ENCODE results near the gene TFDP1.
A peak's percentile ranks its signal among the peaks of the same experiment; 100 is the strongest.
"Not testable (repeated sequence)": the region's sequence is repeated elsewhere in the genome, so short reads cannot be mapped to it uniquely, and the experiment has no call there.

TFDP1 gene

DNA sequence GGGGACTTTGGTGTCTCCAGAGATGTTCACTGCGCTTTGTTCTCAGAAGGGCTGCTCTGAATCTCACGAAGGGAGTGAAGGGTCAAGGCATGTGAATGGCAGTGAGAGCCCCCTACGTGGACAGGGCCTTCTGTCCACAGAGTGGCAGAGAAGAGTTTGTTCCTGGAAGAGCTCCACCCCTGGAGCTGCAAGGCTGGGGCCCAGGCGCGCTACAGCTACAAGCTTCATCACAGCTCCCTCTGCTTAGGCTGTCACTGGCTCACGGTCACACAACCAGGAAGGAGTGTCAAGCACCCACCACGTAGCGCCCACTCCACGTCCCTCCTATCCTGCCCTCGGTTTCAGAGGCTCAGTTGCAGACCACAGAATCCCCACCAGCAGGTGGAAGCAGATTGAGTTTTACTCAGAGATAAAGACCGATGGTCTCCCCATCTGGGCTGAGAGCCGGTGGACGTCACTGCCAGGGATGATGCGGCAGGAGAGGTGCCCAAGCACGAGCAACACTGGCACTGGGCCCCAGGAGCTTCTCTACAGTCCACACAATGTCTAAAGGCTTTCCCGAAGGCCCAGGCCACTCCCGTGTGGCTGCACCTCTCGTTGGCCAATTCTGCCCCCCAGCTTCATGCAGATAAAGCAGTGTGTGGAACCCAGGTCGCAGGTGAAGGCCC, 23.0 kb upstream of the TFDP1 start:
- no peak overlapping the region for H3K4me3 ChIP-seq (ENCODE audit: low read depth, low read length)
- DNase-seq (ENCODE audit: low read depth), result no peak
- TF ChIP-seq, protein P1, sequence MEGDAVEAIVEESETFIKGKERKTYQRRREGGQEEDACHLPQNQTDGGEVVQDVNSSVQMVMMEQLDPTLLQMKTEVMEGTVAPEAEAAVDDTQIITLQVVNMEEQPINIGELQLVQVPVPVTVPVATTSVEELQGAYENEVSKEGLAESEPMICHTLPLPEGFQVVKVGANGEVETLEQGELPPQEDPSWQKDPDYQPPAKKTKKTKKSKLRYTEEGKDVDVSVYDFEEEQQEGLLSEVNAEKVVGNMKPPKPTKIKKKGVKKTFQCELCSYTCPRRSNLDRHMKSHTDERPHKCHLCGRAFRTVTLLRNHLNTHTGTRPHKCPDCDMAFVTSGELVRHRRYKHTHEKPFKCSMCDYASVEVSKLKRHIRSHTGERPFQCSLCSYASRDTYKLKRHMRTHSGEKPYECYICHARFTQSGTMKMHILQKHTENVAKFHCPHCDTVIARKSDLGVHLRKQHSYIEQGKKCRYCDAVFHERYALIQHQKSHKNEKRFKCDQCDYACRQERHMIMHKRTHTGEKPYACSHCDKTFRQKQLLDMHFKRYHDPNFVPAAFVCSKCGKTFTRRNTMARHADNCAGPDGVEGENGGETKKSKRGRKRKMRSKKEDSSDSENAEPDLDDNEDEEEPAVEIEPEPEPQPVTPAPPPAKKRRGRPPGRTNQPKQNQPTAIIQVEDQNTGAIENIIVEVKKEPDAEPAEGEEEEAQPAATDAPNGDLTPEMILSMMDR (IDR thresholded peaks at IDR 0.05; ENCODE audit: insufficient read depth, low read depth, low read length, missing control alignments), result no peak

DNA sequence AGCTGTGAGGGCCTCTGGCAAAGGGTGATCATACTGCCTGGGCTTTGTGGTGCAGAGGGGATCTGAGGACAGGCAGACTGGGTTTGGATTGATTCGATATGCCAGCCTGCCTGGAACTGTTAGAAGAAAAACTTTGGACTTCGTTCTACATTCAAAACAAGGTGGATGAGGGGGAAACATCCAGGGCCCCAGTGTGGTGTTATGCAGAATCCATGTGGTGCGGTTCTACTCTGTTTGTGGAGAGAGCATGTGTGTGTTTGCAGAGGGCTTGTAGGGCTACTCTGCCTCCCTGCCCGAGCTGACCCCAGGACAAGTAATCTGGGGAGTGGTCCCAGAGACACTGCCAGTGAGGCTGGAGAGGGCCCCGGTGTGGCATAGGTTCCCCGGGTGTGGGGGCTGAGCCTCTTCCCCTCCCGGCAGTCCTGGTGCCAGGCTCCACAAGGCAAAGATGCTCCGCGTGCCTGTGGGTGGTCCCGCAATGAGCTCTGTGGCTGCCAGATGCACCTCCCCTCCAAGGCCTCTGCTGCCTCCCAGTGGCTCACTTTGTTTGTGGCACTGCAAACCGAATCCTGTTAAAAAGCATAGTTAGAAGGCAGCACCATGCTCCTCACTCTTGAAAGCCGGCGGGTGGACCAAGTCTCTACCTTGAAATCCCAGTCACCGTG, 22.3 kb upstream of the TFDP1 start:
- peak; percentile 58 for DNase-seq (ENCODE audit: low read depth)
- TF ChIP-seq, protein P1 (IDR thresholded peaks at IDR 0.05; ENCODE audit: insufficient read depth, low read depth, low read length, missing control alignments), result peak; percentile 68
- no peak overlapping the region for H3K4me3 ChIP-seq (ENCODE audit: low read depth, low read length)

DNA sequence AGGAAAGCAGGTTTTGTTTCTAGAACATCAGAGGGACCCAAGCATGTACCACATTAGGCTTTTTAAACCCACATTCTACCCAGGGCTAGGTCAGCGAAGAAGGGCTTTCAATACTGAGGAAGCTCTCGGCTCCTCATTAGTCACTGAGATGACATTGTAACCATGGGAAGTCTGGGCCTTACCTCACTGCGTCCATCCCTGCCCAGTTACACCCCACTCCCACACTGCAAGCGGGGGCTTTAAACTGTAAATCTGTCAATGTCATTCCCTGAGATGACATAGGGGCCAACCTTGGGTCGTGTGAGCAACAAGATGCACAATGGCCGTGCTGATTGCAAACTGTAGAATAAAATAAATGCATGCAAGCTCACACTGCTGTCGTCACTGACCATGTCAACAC, 21.7 kb upstream of the TFDP1 start:
- TF ChIP-seq, protein P1 (IDR thresholded peaks at IDR 0.05; ENCODE audit: insufficient read depth, low read depth, low read length, missing control alignments), result no peak
- no peak for DNase-seq (ENCODE audit: low read depth)
- no peak overlapping the region for H3K4me3 ChIP-seq (ENCODE audit: low read depth, low read length)

DNA sequence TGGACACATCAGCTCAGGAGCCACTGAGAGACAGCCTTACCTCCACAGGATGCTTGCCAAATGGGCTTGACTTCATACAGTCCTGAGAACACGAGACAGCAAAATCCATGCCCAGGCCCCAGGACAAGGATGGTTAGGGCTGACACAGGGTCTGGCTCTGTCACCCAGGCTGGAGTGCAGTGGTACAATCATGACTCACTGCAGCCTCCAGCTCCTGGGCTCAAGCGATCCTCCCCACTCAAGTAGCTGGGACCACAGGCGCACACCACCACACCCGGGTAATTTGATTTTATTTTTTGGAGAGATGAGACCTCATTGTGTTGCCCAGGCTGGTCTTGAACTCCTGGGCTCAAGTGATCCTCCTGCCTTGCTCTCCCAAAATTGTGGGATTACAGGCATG, 21.0 kb upstream of the TFDP1 start:
- not testable (repeated sequence) for DNase-seq (ENCODE audit: low read depth); H3K4me3 ChIP-seq (ENCODE audit: low read depth, low read length)

DNA sequence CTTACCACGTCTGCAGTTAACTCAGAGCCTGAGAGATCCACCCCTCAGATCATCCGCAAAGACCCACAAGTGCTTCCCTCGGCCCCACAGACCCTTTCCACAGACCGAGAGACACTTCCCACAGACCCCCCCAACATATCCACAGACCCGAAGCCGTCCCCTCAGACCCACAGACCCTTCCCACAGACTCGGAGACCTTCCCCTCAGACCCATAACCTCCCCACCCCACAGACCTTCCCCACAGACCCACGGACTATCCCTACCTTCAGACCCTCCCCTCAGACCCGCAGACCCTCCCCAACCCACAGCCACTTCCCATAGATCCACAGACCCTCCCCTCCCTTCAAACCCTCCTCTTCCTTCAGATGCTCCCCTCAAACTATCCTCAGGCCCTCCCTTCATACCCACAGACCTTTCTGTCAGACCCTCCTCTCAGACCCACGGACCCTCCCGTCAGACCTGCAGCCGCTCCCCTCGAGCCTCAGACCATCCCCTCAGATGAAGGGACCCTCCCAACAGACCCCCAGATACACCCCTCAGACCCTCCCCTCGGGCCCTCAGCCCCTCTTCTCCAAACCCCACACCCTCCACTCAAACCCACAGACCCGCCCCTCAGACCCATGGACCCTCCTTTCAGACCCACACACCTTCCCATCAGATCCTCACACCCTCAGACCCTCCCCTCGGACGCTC, 20.1 kb upstream of the TFDP1 start:
- TF ChIP-seq, protein P1 (IDR thresholded peaks at IDR 0.05; ENCODE audit: insufficient read depth, low read depth, low read length, missing control alignments), result no peak
- H3K4me3 ChIP-seq (ENCODE audit: low read depth, low read length), result no peak overlapping the region
- no peak for DNase-seq (ENCODE audit: low read depth)

DNA sequence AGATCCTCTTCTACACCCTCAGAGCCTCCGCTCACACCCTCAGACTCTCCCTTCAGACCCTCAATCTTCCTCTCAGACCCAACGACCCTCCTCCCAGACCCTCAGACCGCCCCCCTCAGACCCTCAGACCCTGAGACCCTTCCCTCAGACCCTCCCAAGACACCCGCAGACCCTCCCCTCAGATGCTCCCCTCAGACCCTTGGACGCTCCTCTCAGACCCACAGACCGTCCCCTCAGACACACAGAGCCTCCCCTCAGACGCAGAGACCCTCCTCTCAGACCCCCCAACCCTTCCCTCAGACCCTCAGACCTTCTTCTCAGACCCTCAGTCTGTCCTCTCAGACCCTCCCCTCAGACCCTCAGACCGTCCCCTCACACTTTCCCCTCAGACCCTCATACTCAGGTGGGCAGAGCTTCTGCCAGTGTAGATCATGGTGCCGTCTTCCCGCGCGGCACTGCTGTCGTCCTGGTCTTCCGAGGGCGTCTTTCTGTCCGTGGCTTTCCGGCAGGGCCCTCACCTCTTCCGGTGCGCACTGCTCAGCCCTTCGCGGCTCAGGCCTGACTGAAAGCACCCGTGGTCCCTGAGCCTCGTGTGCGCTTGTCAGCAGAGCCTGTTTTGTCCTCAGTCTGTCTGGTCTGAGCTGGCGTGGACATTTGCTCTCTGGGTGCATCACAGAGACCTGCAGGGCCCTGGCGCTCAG, 18.9 kb upstream of the TFDP1 start:
- no peak overlapping the region for H3K4me3 ChIP-seq (ENCODE audit: low read depth, low read length)
- TF ChIP-seq, protein P1 (IDR thresholded peaks at IDR 0.05; ENCODE audit: insufficient read depth, low read depth, low read length, missing control alignments), result no peak
- no peak for DNase-seq (ENCODE audit: low read depth)

DNA sequence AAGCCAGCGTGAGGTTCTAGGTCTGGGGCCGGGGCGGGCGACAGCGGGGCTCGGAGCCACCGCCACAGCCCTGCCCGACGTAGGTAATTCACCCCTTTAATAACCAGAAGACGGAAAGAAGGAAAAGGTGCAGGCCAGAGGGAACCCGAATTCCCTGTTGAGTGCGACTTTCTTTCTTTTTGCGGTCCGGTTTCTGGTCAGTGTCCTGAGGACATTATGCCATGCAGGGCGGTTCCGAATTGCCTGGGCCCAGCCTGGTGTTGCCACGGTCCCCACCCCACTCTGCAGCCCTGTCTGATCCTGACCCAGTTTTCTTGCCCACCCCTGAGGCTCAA, 18.4 kb upstream of the TFDP1 start:
- DNase-seq (ENCODE audit: low read depth), result no peak
- H3K4me3 ChIP-seq (ENCODE audit: low read depth, low read length), result no peak overlapping the region
- TF ChIP-seq, protein P1 (IDR thresholded peaks at IDR 0.05; ENCODE audit: insufficient read depth, low read depth, low read length, missing control alignments), result no peak

Data from GM12865 (cell line).